Prostate gland (tissue), 2 donors: ENCODE data around the gene C1QC. TPM values are rescaled to one million over a fixed set of nuclear protein-coding genes. Genes with fewer than 3 reads are reported as not detected.
A peak's percentile ranks its signal among the peaks of the same experiment; 100 is the strongest.

Experiments
- DNase-seq: peaks from one replicate; pipeline ENCODE4 v3.0.0-alpha.2; 2019; ENCODE audit warnings: low spot score
- H3K27ac ChIP-seq, 2 donors: fragments of 200-600 bp; sonication (generic); 2 replicates each; pipeline ENCODE4 v1.5.1; 2017 to 2019
- H3K27me3 ChIP-seq: fragments of 200-600 bp; sonication (generic); replicated peaks from 2 replicates; pipeline ENCODE4 v1.5.1; 2019; ENCODE audit not compliant: insufficient read depth
- H3K36me3 ChIP-seq, 2 donors: fragments of 200-600 bp; sonication (generic); 1 replicate in 1 of 2; 2 replicates in 1 of 2; pipeline versions ENCODE4 v1.5.1 to v1.8.1; 2017 to 2019
- H3K4me1 ChIP-seq: fragments of 200-600 bp; sonication (generic); replicated peaks from 2 replicates; pipeline ENCODE4 v1.5.1; 2019
- H3K4me3 ChIP-seq, 2 donors: fragments of 200-600 bp; sonication (generic); 2 replicates each; pipeline ENCODE4 v1.5.1; 2017 to 2019
- H3K9me3 ChIP-seq: fragments of 200-600 bp; sonication (generic); 2 replicates; pipeline ENCODE4 v1.5.1; 2017
- POLR2A ChIP-seq: fragments of 450-650 bp; IDR thresholded peaks from one replicate; pipeline ENCODE4 v1.6.1; 2016; ENCODE audit warnings: antibody characterized with exemption, mild to moderate bottlenecking
- POLR2AphosphoS5 ChIP-seq: sonication (generic); formaldehyde crosslinking; IDR thresholded peaks from one replicate; pipeline ENCODE4 v1.6.1; 2017; ENCODE audit warnings: antibody characterized with exemption
- WGBS: methylation state at CpG from one replicate; pipeline ENCODE4 v1.1.5; 2018; 5-methylcytosine and 5-hydroxymethylcytosine counted together
- intact Hi-C: fragments of 100-400 bp; cut with DNase I; formaldehyde crosslinking; loops from one replicate; pipeline ENCODE4 v1.14.2; 2022
- total RNA-seq, 2 donors: library from RNA; depleted of rRNA; stranded (reverse); fragments of >200 nt; gene quantifications; one replicate each; pipeline ENCODE4 v1.1.0, GENCODE V29; 2016
- TF ChIP-seq, protein P1 (sequence below), 4 experiments: fragments of 200-600 bp in 2 of 4; fragments of 450-650 bp in 2 of 4; sonication (generic) in 2 of 4; IDR thresholded peaks; 1 replicate in 3 of 4; 2 replicates in 1 of 4; pipeline ENCODE4 v1.5.1; 2016 to 2019; ENCODE audit warnings: antibody characterized with exemption in 4 of 4, mild to moderate bottlenecking in 2 of 4, moderate library complexity in 2 of 4

C1QC gene
- total RNA-seq, 2 donors from 2014 or later: 54.8 to 76.9 TPM

DNA sequence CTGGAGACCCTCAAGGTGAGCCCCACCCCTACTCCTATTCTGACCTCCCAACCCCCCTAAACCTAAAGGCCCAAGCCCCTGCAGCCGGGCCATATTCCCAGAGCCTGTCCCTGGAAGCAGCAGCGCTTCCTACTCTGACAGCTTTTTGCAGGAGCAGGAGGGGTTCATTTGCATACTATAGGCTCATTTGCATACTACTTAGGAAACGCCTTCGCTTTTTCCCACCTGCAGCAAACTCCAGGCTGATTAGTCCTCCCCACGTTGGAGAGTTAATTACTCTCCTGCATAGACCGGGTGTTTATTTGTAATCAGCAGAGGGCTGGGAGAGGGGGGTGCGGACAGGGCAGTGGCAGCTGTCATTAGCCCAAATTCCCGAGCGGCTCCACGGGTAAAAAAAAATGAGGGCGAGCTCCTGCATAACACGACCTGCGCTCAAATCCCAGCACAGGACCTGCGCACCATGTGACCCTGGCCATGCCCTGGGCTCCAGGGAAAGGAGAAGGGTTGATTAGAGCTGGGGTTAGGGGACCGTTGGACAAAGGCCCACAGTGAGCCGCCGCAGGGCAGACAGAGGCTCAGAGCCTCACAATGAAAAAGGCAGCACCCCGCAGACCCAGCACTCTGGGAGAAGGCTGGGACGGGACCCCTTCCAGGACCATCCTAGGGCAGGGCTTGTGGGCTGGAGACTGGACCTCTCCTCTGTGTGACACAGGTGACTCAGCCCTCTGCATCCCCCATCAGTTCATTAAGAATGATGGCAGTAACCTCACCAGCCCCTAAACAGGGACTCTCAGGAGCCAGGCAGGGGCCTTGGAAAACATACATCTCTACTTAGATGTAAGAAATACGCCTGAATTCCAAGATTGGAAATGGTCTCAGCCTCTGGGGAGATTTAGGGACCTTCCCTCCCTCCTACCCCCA, 16.9 kb upstream of the C1QC start:
- H3K4me1 ChIP-seq: no peaks in the 10 kb centered on the region
- H3K27me3 ChIP-seq: peaks cover 8% of the 10 kb centered on the region
- H3K27ac ChIP-seq: no peak overlapping the region
- TF ChIP-seq, protein P1, sequence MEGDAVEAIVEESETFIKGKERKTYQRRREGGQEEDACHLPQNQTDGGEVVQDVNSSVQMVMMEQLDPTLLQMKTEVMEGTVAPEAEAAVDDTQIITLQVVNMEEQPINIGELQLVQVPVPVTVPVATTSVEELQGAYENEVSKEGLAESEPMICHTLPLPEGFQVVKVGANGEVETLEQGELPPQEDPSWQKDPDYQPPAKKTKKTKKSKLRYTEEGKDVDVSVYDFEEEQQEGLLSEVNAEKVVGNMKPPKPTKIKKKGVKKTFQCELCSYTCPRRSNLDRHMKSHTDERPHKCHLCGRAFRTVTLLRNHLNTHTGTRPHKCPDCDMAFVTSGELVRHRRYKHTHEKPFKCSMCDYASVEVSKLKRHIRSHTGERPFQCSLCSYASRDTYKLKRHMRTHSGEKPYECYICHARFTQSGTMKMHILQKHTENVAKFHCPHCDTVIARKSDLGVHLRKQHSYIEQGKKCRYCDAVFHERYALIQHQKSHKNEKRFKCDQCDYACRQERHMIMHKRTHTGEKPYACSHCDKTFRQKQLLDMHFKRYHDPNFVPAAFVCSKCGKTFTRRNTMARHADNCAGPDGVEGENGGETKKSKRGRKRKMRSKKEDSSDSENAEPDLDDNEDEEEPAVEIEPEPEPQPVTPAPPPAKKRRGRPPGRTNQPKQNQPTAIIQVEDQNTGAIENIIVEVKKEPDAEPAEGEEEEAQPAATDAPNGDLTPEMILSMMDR (IDR thresholded peaks at IDR 0.05): no peak
- no peaks in the 10 kb centered on the region for H3K9me3 ChIP-seq
- no peaks in the 10 kb centered on the region for H3K36me3 ChIP-seq
- no peak overlapping the region for H3K4me3 ChIP-seq
- 21% methylated on average over 20 of the region's 20 CpGs for WGBS
- DNase-seq: no peak
- intact Hi-C loops: no loop called here

DNA sequence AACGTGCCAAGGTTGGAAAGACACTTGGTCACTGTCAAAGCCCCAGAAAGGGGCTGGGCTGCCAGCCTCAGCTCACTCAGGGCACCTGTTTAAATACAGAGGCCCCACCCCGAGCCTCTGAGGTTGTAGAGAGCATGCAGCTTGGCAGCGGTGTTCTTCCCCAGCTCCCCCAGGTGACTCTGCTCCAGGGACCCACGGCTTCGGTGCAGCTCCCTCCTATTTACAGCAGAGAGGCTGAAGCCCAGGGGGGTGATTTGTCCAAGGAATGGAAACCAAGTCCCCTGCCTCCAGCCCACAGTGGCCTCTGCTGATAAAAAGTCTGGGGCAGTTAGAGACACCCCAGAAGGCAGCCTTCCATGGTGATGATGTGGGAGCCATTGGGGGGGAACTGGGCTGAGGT, 16.1 kb upstream of the C1QC start:
- no peaks in the 10 kb centered on the region for H3K36me3 ChIP-seq
- no peak overlapping the region for H3K4me3 ChIP-seq
- no peaks in the 10 kb centered on the region for H3K4me1 ChIP-seq
- no peak for DNase-seq
- intact Hi-C loops: no loop called here
- H3K27me3 ChIP-seq: peaks cover 8% of the 10 kb centered on the region
- WGBS: 28% methylated on average over 5 of the region's 5 CpGs
- H3K9me3 ChIP-seq: no peaks in the 10 kb centered on the region
- H3K27ac ChIP-seq: no peak overlapping the region
- TF ChIP-seq, protein P1 (IDR thresholded peaks at IDR 0.05): no peak
- TF ChIP-seq POLR2A (no peak), POLR2AphosphoS5 (no peak)

DNA sequence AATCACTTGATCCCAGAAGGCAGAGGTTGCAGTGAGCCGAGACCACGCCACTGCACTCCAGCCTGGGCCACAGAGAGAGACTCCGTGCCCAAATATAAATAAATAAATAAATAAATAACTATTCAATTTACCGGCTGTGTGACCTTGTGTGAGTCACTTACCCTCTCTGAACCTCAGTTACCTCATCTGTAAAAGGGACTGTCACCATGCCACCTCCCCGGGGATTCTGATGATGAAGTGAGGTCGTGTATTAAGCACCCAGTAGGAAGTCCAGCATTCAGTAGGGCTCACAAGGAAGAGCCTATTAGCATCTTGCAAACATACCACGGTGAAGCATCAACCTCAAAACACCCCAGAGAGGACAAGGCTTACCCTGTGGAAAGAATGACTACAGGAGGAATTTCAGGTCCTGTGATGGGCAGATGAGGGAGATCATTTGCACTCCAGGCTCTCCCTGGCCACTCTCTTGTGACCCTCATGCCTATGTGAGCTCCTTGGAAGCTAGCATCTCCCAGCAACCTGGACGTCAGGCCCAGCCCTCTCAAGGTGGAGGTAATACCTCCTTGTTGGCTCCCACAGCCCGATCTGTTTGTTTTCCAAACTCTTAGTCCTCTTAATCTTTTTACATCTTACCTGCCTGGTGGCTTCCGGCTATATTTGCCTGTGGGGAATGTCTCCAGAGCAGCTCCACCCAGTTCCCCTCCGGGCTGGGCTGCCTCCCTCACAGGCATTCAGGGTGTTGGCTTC, 14.6 kb upstream of the C1QC start:
- H3K4me1 ChIP-seq: no peaks in the 10 kb centered on the region
- WGBS: 49% methylated on average over 11 of the region's 11 CpGs
- H3K36me3 ChIP-seq: no peaks in the 10 kb centered on the region
- H3K27me3 ChIP-seq: peaks cover 8% of the 10 kb centered on the region
- intact Hi-C loops: no loop called here
- no peak overlapping the region for H3K4me3 ChIP-seq
- no peak overlapping the region for H3K27ac ChIP-seq
- no peak for TF ChIP-seq POLR2A
- no peak for TF ChIP-seq POLR2AphosphoS5
- TF ChIP-seq, protein P1 (IDR thresholded peaks at IDR 0.05): no peak
- no peaks in the 10 kb centered on the region for H3K9me3 ChIP-seq
- peak; percentile 13 for DNase-seq

DNA sequence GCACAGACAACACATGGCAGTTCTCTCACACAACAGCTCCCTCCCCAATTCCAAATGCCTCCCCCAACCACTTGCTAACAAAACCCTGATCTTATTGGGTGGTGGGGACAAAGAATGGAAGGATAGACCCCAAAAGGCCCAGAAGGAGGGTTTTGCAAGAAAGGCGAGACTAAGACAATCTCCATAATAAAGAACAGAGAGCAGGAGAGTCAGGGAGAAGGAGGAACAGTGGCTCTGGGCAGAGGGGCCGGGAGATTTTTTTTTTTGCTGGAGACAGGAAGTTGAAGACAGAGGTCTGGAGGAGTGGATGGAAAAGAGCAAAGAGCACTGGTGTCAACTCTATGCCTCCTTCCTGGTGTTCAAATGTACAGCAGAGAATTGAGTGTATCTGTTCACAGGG, 13.5 kb upstream of the C1QC start:
- intact Hi-C loops: no loop called here
- Histone ChIP-seq H3K9me3 (no peaks in the 10 kb centered on the region), H3K4me3 (no peak overlapping the region), H3K4me1 (no peaks in the 10 kb centered on the region), H3K36me3 (no peaks in the 10 kb centered on the region), H3K27ac (no peak overlapping the region), H3K27me3 (peaks cover 8% of the 10 kb centered on the region)
- WGBS: 59% methylated on average over 2 of the region's 2 CpGs
- no peak for TF ChIP-seq POLR2A
- TF ChIP-seq POLR2AphosphoS5: no peak
- TF ChIP-seq, protein P1 (IDR thresholded peaks at IDR 0.05): no peak
- no peak for DNase-seq
